GM18858 (cell line): ENCODE results near the gene RHAG.
"Not testable (repeated sequence)": the region's sequence is repeated elsewhere in the genome, so short reads cannot be mapped to it uniquely, and the experiment has no call there.

ENCODE experiments used
- ATAC-seq: cut with Tn5 transposase; IDR thresholded peaks from one replicate; pipeline ENCODE4 v1.9.1; 2021; ENCODE audit not compliant: unreplicated experiment

The RHAG gene

GRCh38 chr6:49636713-49637349 lies at the start of gene RHAG:
Gene RHAG, minus strand, starts transcription at chr6:49636839. Its CDS starts 27 bp downstream, at chr6:49636812.
- no peak for ATAC-seq

- ATAC-seq: no peak
Measured at GRCh38 chr6:49676671-49677281, 40.1 kb upstream of the RHAG start.

GRCh38 chr6:49675816-49676215 lies 39.2 kb upstream of the RHAG start:
- no peak for ATAC-seq

- no peak for ATAC-seq
Measured at GRCh38 chr6:49668083-49668511, 31.5 kb upstream of the RHAG start.

- no peak for ATAC-seq
Measured at GRCh38 chr6:49666930-49667757, 30.5 kb upstream of the RHAG start.

GRCh38 chr6:49666480-49666879 lies 29.8 kb upstream of the RHAG start:
- no peak for ATAC-seq

- no peak for ATAC-seq
Measured at GRCh38 chr6:49664817-49665216, 28.2 kb upstream of the RHAG start.

GRCh38 chr6:49664054-49664453 lies 27.4 kb upstream of the RHAG start:
- not testable (repeated sequence) for ATAC-seq

- no peak for ATAC-seq
Measured at GRCh38 chr6:49662892-49663261, 26.2 kb upstream of the RHAG start.

GRCh38 chr6:49662231-49662891 lies 25.7 kb upstream of the RHAG start:
- no peak for ATAC-seq

- no peak for ATAC-seq
Measured at GRCh38 chr6:49653942-49654341, 17.3 kb upstream of the RHAG start.

- ATAC-seq: no peak
Measured at GRCh38 chr6:49653438-49653837, 16.8 kb upstream of the RHAG start.

GRCh38 chr6:49651239-49651638 lies 14.6 kb upstream of the RHAG start:
- no peak for ATAC-seq

GRCh38 chr6:49649988-49650387 lies 13.3 kb upstream of the RHAG start:
- no peak for ATAC-seq

- ATAC-seq: no peak
Measured at GRCh38 chr6:49648036-49648435, 11.4 kb upstream of the RHAG start.

- no peak for ATAC-seq
Measured at GRCh38 chr6:49647476-49647875, 10.8 kb upstream of the RHAG start.

- no peak for ATAC-seq
Measured at GRCh38 chr6:49646942-49647341, 10.3 kb upstream of the RHAG start.

- no peak for ATAC-seq
Measured at GRCh38 chr6:49646130-49646824, 9.6 kb upstream of the RHAG start.

- ATAC-seq: no peak
Measured at GRCh38 chr6:49645139-49645538, 8.5 kb upstream of the RHAG start.

- no peak for ATAC-seq
Measured at GRCh38 chr6:49639177-49639817, 2.7 kb upstream of the RHAG start.
